Effector memory CD8-positive, alpha-beta T cell (primary cell): ENCODE measurements around the gene MLF1.
"Not testable (repeated sequence)": the region's sequence is repeated elsewhere in the genome, so short reads cannot be mapped to it uniquely, and the experiment has no call there.

ENCODE experiments used
- ATAC-seq: fragments of 150-1000 bp; cut with Tn5 transposase; replicated peaks from 2 replicates; pipeline ENCODE4 v1.10.0; 2021; ENCODE audit warnings: mild to moderate bottlenecking, moderate library complexity
- DNase-seq, 3 experiments: peaks; one replicate each; pipeline ENCODE4 v3.0.0; 2021
- H3K27ac Mint-ChIP-seq, 2 donors: one replicate each; pipeline ENCODE4 v1.8.0; 2022; ENCODE audit warnings: mild to moderate bottlenecking in 2 of 2, mixed read lengths in 2 of 2, moderate library complexity in 2 of 2
- H3K27me3 Mint-ChIP-seq, 2 donors: one replicate each; pipeline ENCODE4 v1.8.0; 2022; ENCODE audit warnings: mixed read lengths in 2 of 2
- H3K36me3 Mint-ChIP-seq: one replicate; pipeline ENCODE4 v1.8.0; 2022; ENCODE audit warnings: mild to moderate bottlenecking, moderate library complexity, mixed read lengths; ENCODE audit not compliant: insufficient read depth
- H3K4me1 Mint-ChIP-seq, 2 donors: one replicate each; pipeline ENCODE4 v1.8.0; 2022; ENCODE audit warnings: low read depth in 2 of 2, mixed read lengths in 2 of 2
- H3K4me3 Mint-ChIP-seq, 2 donors: one replicate each; pipeline ENCODE4 v1.8.0; 2022; ENCODE audit warnings: mild to moderate bottlenecking in 2 of 2, mixed read lengths in 2 of 2, moderate library complexity in 2 of 2
- H3K9me3 Mint-ChIP-seq, 2 donors: one replicate each; pipeline ENCODE4 v1.8.0; 2022; ENCODE audit warnings: mixed read lengths in 2 of 2
- total RNA-seq, 9 experiments: gene quantifications; one replicate each; lab custom pipeline; 2026; lab: John Stamatoyannopoulos, UW

MLF1 gene
- 1.9 to 31.6 (median 7.5) reads per million in 9 experiments for total RNA-seq

GRCh38 chr3:158570999-158571702 is at the start of gene MLF1:
TSS of gene MLF1 (plus strand) at chr3:158571194. CDS start at chr3:158571301, 107 bp downstream.
- Mint-ChIP-seq H3K27me3 (peaks cover 36 to 44% of the 10 kb centered on the region in 2 donors), H3K9me3 (peaks cover 4 to 7% of the 10 kb centered on the region in 2 donors), H3K36me3 (peaks cover 13% of the 10 kb centered on the region), H3K27ac (peak within 1 kb of the TSS; percentile 92 to 97), H3K4me3 (peak within 1 kb of the TSS; percentile 91 to 92), H3K4me1 (peaks cover 6 to 9% of the 10 kb centered on the region in 2 donors)
- peak; percentile 61 to 71 (median 65) for DNase-seq
- ATAC-seq = peak; percentile 96

GRCh38 chr3:158522221-158523136 is 48.5 kb upstream of the MLF1 start:
- ATAC-seq = no peak
- DNase-seq = no peak
- no peaks in the 10 kb centered on the region for H3K9me3 Mint-ChIP-seq
- no peaks in the 10 kb centered on the region for H3K36me3 Mint-ChIP-seq
- no peak overlapping the region for H3K4me3 Mint-ChIP-seq
- H3K27ac Mint-ChIP-seq = no peak overlapping the region
- H3K27me3 Mint-ChIP-seq = no peaks in the 10 kb centered on the region
- no peaks in the 10 kb centered on the region for H3K4me1 Mint-ChIP-seq

GRCh38 chr3:158528076-158528674 is 42.8 kb upstream of the MLF1 start:
- H3K9me3 Mint-ChIP-seq = no peaks in the 10 kb centered on the region
- no peak for DNase-seq
- no peaks in the 10 kb centered on the region for H3K27me3 Mint-ChIP-seq
- no peak overlapping the region for H3K4me3 Mint-ChIP-seq
- no peak for ATAC-seq
- no peaks in the 10 kb centered on the region for H3K36me3 Mint-ChIP-seq
- peaks cover 0 to 1% of the 10 kb centered on the region in 2 donors for H3K4me1 Mint-ChIP-seq
- H3K27ac Mint-ChIP-seq = no peak overlapping the region

- Mint-ChIP-seq H3K9me3 (no peaks in the 10 kb centered on the region), H3K36me3 (no peaks in the 10 kb centered on the region), H3K27me3 (no peaks in the 10 kb centered on the region), H3K27ac (peak overlapping the region in 1 of 2 donors; percentile 18), H3K4me1 (peaks cover 0 to 1% of the 10 kb centered on the region in 2 donors), H3K4me3 (no peak overlapping the region)
- no peak for DNase-seq
- no peak for ATAC-seq
Observed at GRCh38 chr3:158531334-158531733, 39.7 kb upstream of the MLF1 start.

- DNase-seq (no peak), ATAC-seq (no peak)
- Mint-ChIP-seq H3K4me1 (peaks cover 0 to 1% of the 10 kb centered on the region in 2 donors), H3K27ac (no peak overlapping the region), H3K36me3 (no peaks in the 10 kb centered on the region), H3K9me3 (no peaks in the 10 kb centered on the region), H3K4me3 (no peak overlapping the region), H3K27me3 (no peaks in the 10 kb centered on the region)
Observed at GRCh38 chr3:158532099-158532734, 38.8 kb upstream of the MLF1 start.

GRCh38 chr3:158535918-158536317 is 35.1 kb upstream of the MLF1 start:
- no peaks in the 10 kb centered on the region for H3K27me3 Mint-ChIP-seq
- no peaks in the 10 kb centered on the region for H3K9me3 Mint-ChIP-seq
- DNase-seq (no peak), ATAC-seq (no peak)
- no peaks in the 10 kb centered on the region for H3K36me3 Mint-ChIP-seq
- H3K4me1 Mint-ChIP-seq = peaks cover 0 to 1% of the 10 kb centered on the region in 2 donors
- peak overlapping the region in 1 of 2 donors; percentile 29 for H3K27ac Mint-ChIP-seq
- H3K4me3 Mint-ChIP-seq = no peak overlapping the region

GRCh38 chr3:158539414-158540014 is 31.5 kb upstream of the MLF1 start:
- ATAC-seq = peak; percentile 55
- no peaks in the 10 kb centered on the region for H3K27me3 Mint-ChIP-seq
- peak; percentile 27 to 42 (median 30) for DNase-seq
- no peak overlapping the region for H3K4me3 Mint-ChIP-seq
- H3K27ac Mint-ChIP-seq = no peak overlapping the region
- H3K9me3 Mint-ChIP-seq = no peaks in the 10 kb centered on the region
- no peaks in the 10 kb centered on the region for H3K4me1 Mint-ChIP-seq
- peaks cover 5% of the 10 kb centered on the region for H3K36me3 Mint-ChIP-seq

GRCh38 chr3:158540066-158540465 is 30.9 kb upstream of the MLF1 start:
- no peak overlapping the region for H3K4me3 Mint-ChIP-seq
- ATAC-seq (no peak), DNase-seq (no peak)
- peaks cover 5% of the 10 kb centered on the region for H3K36me3 Mint-ChIP-seq
- H3K4me1 Mint-ChIP-seq = no peaks in the 10 kb centered on the region
- H3K27me3 Mint-ChIP-seq = no peaks in the 10 kb centered on the region
- no peak overlapping the region for H3K27ac Mint-ChIP-seq
- no peaks in the 10 kb centered on the region for H3K9me3 Mint-ChIP-seq

GRCh38 chr3:158548691-158549090 is 22.3 kb upstream of the MLF1 start:
- H3K4me3 Mint-ChIP-seq = no peak overlapping the region
- no peak overlapping the region for H3K27ac Mint-ChIP-seq
- H3K9me3 Mint-ChIP-seq = no peaks in the 10 kb centered on the region
- ATAC-seq = no peak
- no peaks in the 10 kb centered on the region for H3K27me3 Mint-ChIP-seq
- H3K4me1 Mint-ChIP-seq = no peaks in the 10 kb centered on the region
- no peak for DNase-seq
- peaks cover 8% of the 10 kb centered on the region for H3K36me3 Mint-ChIP-seq

GRCh38 chr3:158549938-158550337 is 21.1 kb upstream of the MLF1 start:
- not testable (repeated sequence) for H3K27ac Mint-ChIP-seq, H3K4me3 Mint-ChIP-seq, H3K36me3 Mint-ChIP-seq, H3K9me3 Mint-ChIP-seq, H3K27me3 Mint-ChIP-seq, DNase-seq, H3K4me1 Mint-ChIP-seq, ATAC-seq

GRCh38 chr3:158552124-158552523 is 18.9 kb upstream of the MLF1 start:
- DNase-seq (no peak), ATAC-seq (no peak)
- no peak overlapping the region for H3K4me3 Mint-ChIP-seq
- H3K27ac Mint-ChIP-seq = no peak overlapping the region
- H3K9me3 Mint-ChIP-seq = no peaks in the 10 kb centered on the region
- no peaks in the 10 kb centered on the region for H3K4me1 Mint-ChIP-seq
- peaks cover 7 to 16% of the 10 kb centered on the region in 2 donors for H3K27me3 Mint-ChIP-seq
- H3K36me3 Mint-ChIP-seq = no peaks in the 10 kb centered on the region

- Mint-ChIP-seq H3K27me3 (peaks cover 13 to 44% of the 10 kb centered on the region in 2 donors), H3K4me3 (no peak overlapping the region), H3K27ac (no peak overlapping the region), H3K9me3 (no peaks in the 10 kb centered on the region), H3K36me3 (no peaks in the 10 kb centered on the region), H3K4me1 (no peaks in the 10 kb centered on the region)
- no peak for ATAC-seq
- DNase-seq = no peak
Observed at GRCh38 chr3:158559504-158559903, 11.5 kb upstream of the MLF1 start.

- ATAC-seq = no peak
- peaks cover 24 to 46% of the 10 kb centered on the region in 2 donors for H3K27me3 Mint-ChIP-seq
- no peaks in the 10 kb centered on the region for H3K9me3 Mint-ChIP-seq
- DNase-seq = no peak
- no peaks in the 10 kb centered on the region for H3K4me1 Mint-ChIP-seq
- no peaks in the 10 kb centered on the region for H3K36me3 Mint-ChIP-seq
- H3K4me3 Mint-ChIP-seq = no peak overlapping the region
- H3K27ac Mint-ChIP-seq = no peak overlapping the region
Observed at GRCh38 chr3:158560979-158561378, 10.0 kb upstream of the MLF1 start.
